Astrocyte of the hippocampus (primary cell): ENCODE results near the gene AZU1.
"Not testable (repeated sequence)": the region's sequence is repeated elsewhere in the genome, so short reads cannot be mapped to it uniquely, and the experiment has no call there.

Experiments used
- DNase-seq: peaks from one replicate; pipeline ENCODE4 v3.0.0; 2011; ENCODE audit warnings: low read depth, low spot score

The AZU1 gene

GRCh38 chr19:810077-810855 is 17.4 kb upstream of the AZU1 start:
- no peak for DNase-seq

- no peak for DNase-seq
These were observed 16.7 kb upstream of the AZU1 start for GRCh38 chr19:810883-811489.

DNA sequence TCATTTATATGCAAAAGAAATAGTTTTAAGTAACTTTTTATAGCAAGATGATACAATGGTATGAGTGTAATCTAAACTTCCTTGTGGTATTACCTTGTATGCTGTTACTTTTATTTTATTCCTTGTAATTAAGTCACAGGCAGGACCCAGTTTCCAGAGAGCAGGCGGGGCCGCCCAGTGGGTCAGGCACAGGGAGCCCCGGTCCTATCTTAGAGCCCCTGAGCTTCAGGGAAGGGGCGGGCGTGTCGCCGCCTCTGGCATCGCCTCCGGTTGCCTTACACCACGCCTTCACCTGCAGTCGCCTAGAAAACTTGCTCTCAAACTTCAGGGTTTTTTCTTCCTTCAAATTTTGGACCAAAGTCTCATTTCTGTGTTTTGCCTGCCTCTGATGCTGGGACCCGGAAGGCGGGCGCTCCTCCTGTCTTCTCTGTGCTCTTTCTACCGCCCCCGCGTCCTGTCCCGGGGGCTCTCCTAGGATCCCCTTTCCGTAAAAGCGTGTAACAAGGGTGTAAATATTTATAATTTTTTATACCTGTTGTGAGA is 16.1 kb upstream of the AZU1 start:
- DNase-seq, result no peak

GRCh38 chr19:812049-812746 is 15.4 kb upstream of the AZU1 start:
- no peak for DNase-seq

- no peak for DNase-seq
These were observed 14.9 kb upstream of the AZU1 start for GRCh38 chr19:812747-813218.

- DNase-seq, result no peak
These were observed 14.2 kb upstream of the AZU1 start for GRCh38 chr19:813219-814151.

- no peak for DNase-seq
These were observed 13.2 kb upstream of the AZU1 start for GRCh38 chr19:814152-815078.

DNA sequence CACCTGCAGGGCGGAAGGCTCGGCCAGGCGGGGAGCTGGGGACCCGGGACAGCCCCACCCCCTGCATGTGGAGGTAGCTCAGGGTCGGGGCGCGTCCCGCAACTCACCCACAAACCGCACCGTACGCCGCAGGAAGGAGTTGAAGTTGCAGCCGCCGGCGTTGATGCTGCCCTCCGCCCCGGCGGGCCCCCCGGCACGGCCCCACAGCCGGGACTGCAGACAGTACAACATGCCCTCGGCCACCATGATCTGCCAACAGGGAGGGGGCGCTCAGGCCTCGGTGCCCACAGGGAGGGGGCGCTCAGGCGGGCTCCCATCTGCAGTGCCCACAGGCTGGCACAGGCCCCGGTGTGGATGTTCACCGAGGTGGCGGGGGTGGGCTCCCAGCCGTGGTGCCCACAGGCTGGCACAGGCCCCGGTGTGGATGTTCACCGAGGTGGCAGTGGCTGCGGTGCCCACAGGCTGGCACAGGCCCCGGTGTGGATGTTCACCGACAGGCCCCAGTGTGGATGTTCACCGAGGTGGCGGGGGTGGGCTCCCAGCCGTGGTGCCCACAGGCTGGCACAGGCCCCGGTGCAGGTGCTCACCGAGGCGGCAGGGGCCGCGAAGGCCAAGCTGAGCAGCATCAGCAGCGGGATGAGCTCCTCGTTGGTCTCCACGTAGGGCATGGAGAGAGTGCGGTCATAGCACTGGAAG is 12.4 kb upstream of the AZU1 start:
- DNase-seq, result no peak

DNA sequence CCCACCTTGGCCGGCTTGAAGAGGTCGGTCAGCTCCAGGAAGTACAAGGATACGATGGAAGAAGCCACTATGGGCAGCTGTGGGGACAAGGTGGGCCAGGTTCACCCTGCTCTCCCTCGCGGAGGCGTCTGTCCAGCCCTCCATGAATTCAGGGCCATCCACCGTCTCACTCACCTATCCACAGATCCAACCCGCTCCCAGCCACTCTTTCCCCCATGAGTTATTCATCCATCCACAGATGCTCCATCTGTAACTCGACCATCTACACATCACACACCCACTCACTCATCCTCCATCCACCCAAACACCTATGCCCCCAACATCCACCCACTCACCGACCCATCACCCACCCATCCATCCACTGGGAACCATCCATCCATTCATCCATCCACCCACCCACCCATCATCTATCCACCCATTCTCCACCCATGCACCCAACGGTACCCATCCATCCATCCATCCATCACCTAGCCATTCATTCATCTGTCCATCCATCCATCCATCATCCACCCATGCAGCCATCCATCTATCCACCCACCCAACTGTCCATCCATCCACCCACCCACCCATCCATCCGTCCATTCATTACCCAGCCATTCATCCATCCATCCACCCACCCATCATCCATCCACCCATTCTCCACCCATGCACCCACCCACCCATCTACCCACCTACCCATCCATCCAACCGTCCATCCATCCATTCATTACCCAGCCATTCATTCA is 11.7 kb upstream of the AZU1 start:
- no peak for DNase-seq

DNA sequence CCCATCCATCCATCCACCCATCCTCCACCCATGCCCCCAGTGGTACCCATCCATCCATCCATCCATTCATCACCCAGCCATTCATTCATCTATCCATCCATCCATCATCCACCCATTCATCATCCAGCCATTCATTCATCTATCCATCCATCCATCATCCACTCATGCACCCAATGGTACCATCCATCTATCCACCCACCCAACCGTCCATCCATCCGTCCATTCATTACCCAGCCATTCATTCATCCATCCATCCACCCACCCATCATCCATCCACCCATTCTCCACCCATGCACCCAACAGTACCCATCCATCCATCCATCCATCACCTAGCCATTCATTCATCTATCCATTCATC is 11.2 kb upstream of the AZU1 start:
- DNase-seq, result no peak

GRCh38 chr19:820212-820611 is 7.4 kb upstream of the AZU1 start:
- DNase-seq, result not testable (repeated sequence)

GRCh38 chr19:821231-821824 is 6.3 kb upstream of the AZU1 start:
- DNase-seq, result no peak

- DNase-seq, result no peak
These were observed 5.7 kb upstream of the AZU1 start, which contains the start of gene PLPPR3 for GRCh38 chr19:821825-822503. Gene PLPPR3 (minus strand): TSS chr19:821955. CDS start chr19:821559, 396 bp downstream.

- no peak for DNase-seq
These were observed 4.0 kb upstream of the AZU1 start for GRCh38 chr19:823565-824121.

GRCh38 chr19:824885-825284 is 2.8 kb upstream of the AZU1 start:
- DNase-seq, result no peak

GRCh38 chr19:825897-826644 is 1.6 kb upstream of the AZU1 start:
- DNase-seq, result no peak

- DNase-seq, result no peak
These were observed 325 bp upstream of the AZU1 start for GRCh38 chr19:827314-827709.
